Measurements from ENCODE around the gene FBXL17.

Gene FBXL17

GRCh38 chr5:108122702-108123101 is 259.2 kb downstream of the FBXL17 start:
- no peaks in the 10 kb centered on the region for H3K36me3 ChIP-seq (ENCODE audit: control insufficient read depth in 1 of 2, insufficient read depth in 2 of 2, low read length in 2 of 2)
- H3K27ac ChIP-seq (ENCODE audit: low read depth, low read length), result no peak overlapping the region
- H3K9ac ChIP-seq (ENCODE audit: low read depth in 1 of 2, low read length in 2 of 2), result no peak overlapping the region
- no peaks in the 10 kb centered on the region for H3K27me3 ChIP-seq (ENCODE audit: control insufficient read depth in 1 of 2, insufficient read depth in 2 of 2, low read length in 2 of 2)
- no peak overlapping the region for H3K4me3 ChIP-seq (ENCODE audit: low read depth in 1 of 2, low read length in 2 of 2)
- no peaks in the 10 kb centered on the region for H3K4me1 ChIP-seq (ENCODE audit: control insufficient read depth in 1 of 2, insufficient read depth in 2 of 2, low read length in 2 of 2)
- no peaks in the 10 kb centered on the region for H3K9me3 ChIP-seq (ENCODE audit: control insufficient read depth in 1 of 2, low read length in 2 of 2)

- H3K4me3 ChIP-seq (ENCODE audit: low read depth in 1 of 2, low read length in 2 of 2), result no peak overlapping the region
- no peaks in the 10 kb centered on the region for H3K4me1 ChIP-seq (ENCODE audit: control insufficient read depth in 1 of 2, insufficient read depth in 2 of 2, low read length in 2 of 2)
- no peaks in the 10 kb centered on the region for H3K36me3 ChIP-seq (ENCODE audit: control insufficient read depth in 1 of 2, insufficient read depth in 2 of 2, low read length in 2 of 2)
- H3K27ac ChIP-seq (ENCODE audit: low read depth, low read length), result no peak overlapping the region
- no peaks in the 10 kb centered on the region for H3K27me3 ChIP-seq (ENCODE audit: control insufficient read depth in 1 of 2, insufficient read depth in 2 of 2, low read length in 2 of 2)
- no peaks in the 10 kb centered on the region for H3K9me3 ChIP-seq (ENCODE audit: control insufficient read depth in 1 of 2, low read length in 2 of 2)
- H3K9ac ChIP-seq (ENCODE audit: low read depth in 1 of 2, low read length in 2 of 2), result no peak overlapping the region
Measured at GRCh38 chr5:108118813-108119514, 262.9 kb downstream of the FBXL17 start.

- H3K4me1 ChIP-seq (ENCODE audit: control insufficient read depth in 1 of 2, insufficient read depth in 2 of 2, low read length in 2 of 2), result no peaks in the 10 kb centered on the region
- H3K36me3 ChIP-seq (ENCODE audit: control insufficient read depth in 1 of 2, insufficient read depth in 2 of 2, low read length in 2 of 2), result no peaks in the 10 kb centered on the region
- H3K27ac ChIP-seq (ENCODE audit: low read depth, low read length), result no peak overlapping the region
- H3K27me3 ChIP-seq (ENCODE audit: control insufficient read depth in 1 of 2, insufficient read depth in 2 of 2, low read length in 2 of 2), result no peaks in the 10 kb centered on the region
- no peak overlapping the region for H3K4me3 ChIP-seq (ENCODE audit: low read depth in 1 of 2, low read length in 2 of 2)
- H3K9me3 ChIP-seq (ENCODE audit: control insufficient read depth in 1 of 2, low read length in 2 of 2), result no peaks in the 10 kb centered on the region
- no peak overlapping the region for H3K9ac ChIP-seq (ENCODE audit: low read depth in 1 of 2, low read length in 2 of 2)
Measured at GRCh38 chr5:108115673-108116072, 266.2 kb downstream of the FBXL17 start.

DNA sequence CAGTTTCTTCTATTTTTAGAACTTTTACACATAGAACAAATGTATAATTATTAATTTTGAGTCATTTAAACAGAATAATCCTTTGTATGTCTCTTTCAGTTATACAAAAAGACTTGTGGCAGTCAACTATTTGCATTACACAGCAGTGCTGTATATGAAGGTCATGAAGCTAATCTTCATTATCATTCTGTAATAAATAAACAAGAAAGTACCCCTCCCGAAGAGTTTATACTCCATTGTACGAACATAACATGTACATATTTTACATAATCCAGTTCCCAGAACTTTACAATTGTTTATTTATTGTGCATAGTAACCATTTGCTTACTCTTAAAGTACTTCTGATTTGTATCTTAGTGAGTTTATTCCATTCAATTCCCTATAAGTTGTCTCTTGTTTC is 267.9 kb downstream of the FBXL17 start:
- Histone ChIP-seq H3K36me3 (ENCODE audit: control insufficient read depth in 1 of 2, insufficient read depth in 2 of 2, low read length in 2 of 2) (no peaks in the 10 kb centered on the region), H3K27me3 (ENCODE audit: control insufficient read depth in 1 of 2, insufficient read depth in 2 of 2, low read length in 2 of 2) (no peaks in the 10 kb centered on the region)

GRCh38 chr5:108111736-108112135 is 270.2 kb downstream of the FBXL17 start:
- Histone ChIP-seq H3K36me3 (ENCODE audit: control insufficient read depth in 1 of 2, insufficient read depth in 2 of 2, low read length in 2 of 2) (no peaks in the 10 kb centered on the region), H3K9me3 (ENCODE audit: control insufficient read depth in 1 of 2, low read length in 2 of 2) (no peaks in the 10 kb centered on the region), H3K9ac (ENCODE audit: low read depth in 1 of 2, low read length in 2 of 2) (no peak overlapping the region), H3K4me3 (ENCODE audit: low read depth in 1 of 2, low read length in 2 of 2) (no peak overlapping the region), H3K27ac (ENCODE audit: low read depth, low read length) (no peak overlapping the region), H3K4me1 (ENCODE audit: control insufficient read depth in 1 of 2, insufficient read depth in 2 of 2, low read length in 2 of 2) (no peaks in the 10 kb centered on the region), H3K27me3 (ENCODE audit: control insufficient read depth in 1 of 2, insufficient read depth in 2 of 2, low read length in 2 of 2) (no peaks in the 10 kb centered on the region)

More for the DNA sequence above, 267.9 kb downstream of the FBXL17 start:
- H3K27ac ChIP-seq (ENCODE audit: low read depth, low read length), result no peak overlapping the region
- no peaks in the 10 kb centered on the region for H3K9me3 ChIP-seq (ENCODE audit: control insufficient read depth in 1 of 2, low read length in 2 of 2)
- H3K4me3 ChIP-seq (ENCODE audit: low read depth in 1 of 2, low read length in 2 of 2), result no peak overlapping the region
- no peaks in the 10 kb centered on the region for H3K4me1 ChIP-seq (ENCODE audit: control insufficient read depth in 1 of 2, insufficient read depth in 2 of 2, low read length in 2 of 2)
- no peak overlapping the region for H3K9ac ChIP-seq (ENCODE audit: low read depth in 1 of 2, low read length in 2 of 2)

GRCh38 chr5:108109059-108109458 is 272.8 kb downstream of the FBXL17 start:
- H3K27me3 ChIP-seq (ENCODE audit: control insufficient read depth in 1 of 2, insufficient read depth in 2 of 2, low read length in 2 of 2), result no peaks in the 10 kb centered on the region
- no peak overlapping the region for H3K27ac ChIP-seq (ENCODE audit: low read depth, low read length)
- H3K9me3 ChIP-seq (ENCODE audit: control insufficient read depth in 1 of 2, low read length in 2 of 2), result no peaks in the 10 kb centered on the region
- no peak overlapping the region for H3K9ac ChIP-seq (ENCODE audit: low read depth in 1 of 2, low read length in 2 of 2)
- no peaks in the 10 kb centered on the region for H3K36me3 ChIP-seq (ENCODE audit: control insufficient read depth in 1 of 2, insufficient read depth in 2 of 2, low read length in 2 of 2)
- H3K4me3 ChIP-seq (ENCODE audit: low read depth in 1 of 2, low read length in 2 of 2), result no peak overlapping the region
- H3K4me1 ChIP-seq (ENCODE audit: control insufficient read depth in 1 of 2, insufficient read depth in 2 of 2, low read length in 2 of 2), result no peaks in the 10 kb centered on the region

DNA sequence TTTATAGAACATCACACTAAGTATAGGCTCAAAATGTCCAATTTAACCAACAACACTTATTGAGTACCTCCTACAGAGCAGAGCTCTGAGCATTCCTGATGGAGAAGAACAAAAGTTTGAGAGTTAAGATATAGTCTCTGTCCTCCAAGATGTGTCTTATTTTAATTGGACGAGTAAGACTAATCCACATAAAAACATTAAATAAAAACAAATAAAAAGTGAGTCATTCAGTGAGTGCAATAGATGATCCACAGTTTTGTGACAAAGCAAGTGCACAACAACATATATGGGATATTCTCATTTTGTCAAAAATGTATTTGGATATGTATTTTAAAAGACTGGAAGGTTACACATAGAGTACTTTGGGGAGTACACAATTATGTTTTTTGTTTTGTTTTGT is 277.4 kb downstream of the FBXL17 start:
- Histone ChIP-seq H3K9me3 (ENCODE audit: control insufficient read depth in 1 of 2, low read length in 2 of 2) (no peaks in the 10 kb centered on the region), H3K4me3 (ENCODE audit: low read depth in 1 of 2, low read length in 2 of 2) (no peak overlapping the region), H3K4me1 (ENCODE audit: control insufficient read depth in 1 of 2, insufficient read depth in 2 of 2, low read length in 2 of 2) (no peaks in the 10 kb centered on the region), H3K27me3 (ENCODE audit: control insufficient read depth in 1 of 2, insufficient read depth in 2 of 2, low read length in 2 of 2) (no peaks in the 10 kb centered on the region), H3K36me3 (ENCODE audit: control insufficient read depth in 1 of 2, insufficient read depth in 2 of 2, low read length in 2 of 2) (no peaks in the 10 kb centered on the region), H3K9ac (ENCODE audit: low read depth in 1 of 2, low read length in 2 of 2) (no peak overlapping the region), H3K27ac (ENCODE audit: low read depth, low read length) (no peak overlapping the region)

DNA sequence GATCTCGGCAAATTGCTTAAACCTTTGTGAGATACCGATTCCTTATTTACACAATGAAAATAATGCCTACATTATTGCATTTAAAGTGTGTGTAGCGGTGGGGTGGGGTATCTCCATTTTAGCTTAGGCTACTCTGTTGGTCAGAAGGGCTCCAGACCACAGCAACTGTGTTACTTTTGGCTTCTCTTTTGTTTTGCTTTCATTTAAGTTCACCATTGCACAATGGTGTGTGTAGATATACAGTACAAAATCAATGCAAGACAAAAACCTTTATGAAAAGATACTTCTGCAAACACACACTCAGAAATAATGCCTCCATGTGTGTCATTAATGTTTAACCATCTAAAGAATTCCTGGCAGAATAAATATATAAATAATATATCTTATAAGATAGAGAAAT is 279.4 kb downstream of the FBXL17 start:
- Histone ChIP-seq H3K4me1 (ENCODE audit: control insufficient read depth in 1 of 2, insufficient read depth in 2 of 2, low read length in 2 of 2) (no peaks in the 10 kb centered on the region), H3K9ac (ENCODE audit: low read depth in 1 of 2, low read length in 2 of 2) (no peak overlapping the region), H3K36me3 (ENCODE audit: control insufficient read depth in 1 of 2, insufficient read depth in 2 of 2, low read length in 2 of 2) (no peaks in the 10 kb centered on the region), H3K9me3 (ENCODE audit: control insufficient read depth in 1 of 2, low read length in 2 of 2) (no peaks in the 10 kb centered on the region), H3K27me3 (ENCODE audit: control insufficient read depth in 1 of 2, insufficient read depth in 2 of 2, low read length in 2 of 2) (no peaks in the 10 kb centered on the region), H3K27ac (ENCODE audit: low read depth, low read length) (no peak overlapping the region), H3K4me3 (ENCODE audit: low read depth in 1 of 2, low read length in 2 of 2) (no peak overlapping the region)

DNA sequence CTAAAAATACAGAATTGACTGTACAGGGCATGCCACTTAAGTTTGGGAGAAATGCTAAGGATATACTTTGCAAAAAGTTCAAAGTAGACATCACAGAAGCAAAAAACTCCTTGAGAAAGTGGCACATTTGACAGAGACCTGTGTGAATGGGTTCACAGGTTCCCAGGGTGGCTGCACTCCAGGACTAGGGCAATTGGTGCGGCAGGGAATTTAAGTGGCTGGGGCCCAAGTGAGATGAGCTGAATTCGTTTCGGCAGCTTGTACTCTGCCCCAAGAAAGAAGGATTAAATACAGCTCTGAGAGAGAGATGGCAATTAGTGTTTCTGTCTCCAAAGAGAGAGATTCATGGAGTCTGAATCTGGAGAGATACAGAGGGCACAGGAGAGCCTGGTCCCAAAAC is 280.1 kb downstream of the FBXL17 start:
- Histone ChIP-seq H3K4me3 (ENCODE audit: low read depth in 1 of 2, low read length in 2 of 2) (no peak overlapping the region), H3K4me1 (ENCODE audit: control insufficient read depth in 1 of 2, insufficient read depth in 2 of 2, low read length in 2 of 2) (no peaks in the 10 kb centered on the region), H3K9ac (ENCODE audit: low read depth in 1 of 2, low read length in 2 of 2) (no peak overlapping the region), H3K36me3 (ENCODE audit: control insufficient read depth in 1 of 2, insufficient read depth in 2 of 2, low read length in 2 of 2) (no peaks in the 10 kb centered on the region), H3K9me3 (ENCODE audit: control insufficient read depth in 1 of 2, low read length in 2 of 2) (no peaks in the 10 kb centered on the region), H3K27ac (ENCODE audit: low read depth, low read length) (no peak overlapping the region), H3K27me3 (ENCODE audit: control insufficient read depth in 1 of 2, insufficient read depth in 2 of 2, low read length in 2 of 2) (no peaks in the 10 kb centered on the region)

DNA sequence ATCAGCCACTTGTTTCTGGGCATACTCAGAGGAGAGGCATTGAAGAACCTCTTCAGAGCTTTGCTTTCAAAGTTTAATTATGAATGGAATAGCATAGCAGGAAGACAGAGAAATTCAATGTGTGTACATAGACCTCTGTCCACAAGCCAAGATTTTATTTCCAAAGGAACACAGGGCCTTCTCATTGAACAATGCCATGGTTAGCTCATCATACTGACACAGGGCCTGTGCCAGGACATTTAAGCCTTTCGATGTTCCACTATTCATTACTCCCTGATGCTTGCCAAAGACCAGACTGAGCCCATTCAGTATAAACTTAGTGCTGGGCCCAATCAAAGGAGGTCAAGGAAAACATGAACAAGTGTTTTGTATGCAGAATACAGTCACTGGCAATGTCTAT is 280.8 kb downstream of the FBXL17 start:
- Histone ChIP-seq H3K9me3 (ENCODE audit: control insufficient read depth in 1 of 2, low read length in 2 of 2) (no peaks in the 10 kb centered on the region), H3K27ac (ENCODE audit: low read depth, low read length) (no peak overlapping the region), H3K4me3 (ENCODE audit: low read depth in 1 of 2, low read length in 2 of 2) (no peak overlapping the region), H3K36me3 (ENCODE audit: control insufficient read depth in 1 of 2, insufficient read depth in 2 of 2, low read length in 2 of 2) (no peaks in the 10 kb centered on the region), H3K4me1 (ENCODE audit: control insufficient read depth in 1 of 2, insufficient read depth in 2 of 2, low read length in 2 of 2) (no peaks in the 10 kb centered on the region), H3K9ac (ENCODE audit: low read depth in 1 of 2, low read length in 2 of 2) (no peak overlapping the region), H3K27me3 (ENCODE audit: control insufficient read depth in 1 of 2, insufficient read depth in 2 of 2, low read length in 2 of 2) (no peaks in the 10 kb centered on the region)

DNA sequence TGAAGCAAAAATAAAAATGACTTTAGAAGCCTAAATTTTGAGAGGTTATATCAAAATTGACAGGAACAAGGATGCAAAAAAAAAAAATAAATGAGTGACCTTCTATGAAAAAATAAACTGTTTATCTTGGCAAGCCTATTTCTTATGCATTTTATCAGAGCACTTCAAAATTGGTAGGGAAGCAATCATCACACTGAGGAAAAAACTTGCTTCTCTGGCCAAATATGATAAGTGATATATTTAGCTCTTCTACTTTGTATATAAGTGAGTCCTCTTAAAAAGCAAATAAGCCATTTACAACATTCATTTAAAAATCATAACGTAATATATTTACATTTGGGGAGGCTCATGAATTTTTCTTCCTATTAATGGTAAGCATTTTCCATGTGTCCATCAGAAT is 287.1 kb downstream of the FBXL17 start:
- H3K9ac ChIP-seq (ENCODE audit: low read depth in 1 of 2, low read length in 2 of 2), result no peak overlapping the region
- H3K36me3 ChIP-seq (ENCODE audit: control insufficient read depth in 1 of 2, insufficient read depth in 2 of 2, low read length in 2 of 2), result no peaks in the 10 kb centered on the region
- no peaks in the 10 kb centered on the region for H3K27me3 ChIP-seq (ENCODE audit: control insufficient read depth in 1 of 2, insufficient read depth in 2 of 2, low read length in 2 of 2)
- H3K9me3 ChIP-seq (ENCODE audit: control insufficient read depth in 1 of 2, low read length in 2 of 2), result no peaks in the 10 kb centered on the region
- H3K4me3 ChIP-seq (ENCODE audit: low read depth in 1 of 2, low read length in 2 of 2), result no peak overlapping the region
- H3K27ac ChIP-seq (ENCODE audit: low read depth, low read length), result no peak overlapping the region
- no peaks in the 10 kb centered on the region for H3K4me1 ChIP-seq (ENCODE audit: control insufficient read depth in 1 of 2, insufficient read depth in 2 of 2, low read length in 2 of 2)

Measured in duodenal mucosa (tissue), 2 donors.